ENCODE measurements around the gene CRYBB3.

DNA sequence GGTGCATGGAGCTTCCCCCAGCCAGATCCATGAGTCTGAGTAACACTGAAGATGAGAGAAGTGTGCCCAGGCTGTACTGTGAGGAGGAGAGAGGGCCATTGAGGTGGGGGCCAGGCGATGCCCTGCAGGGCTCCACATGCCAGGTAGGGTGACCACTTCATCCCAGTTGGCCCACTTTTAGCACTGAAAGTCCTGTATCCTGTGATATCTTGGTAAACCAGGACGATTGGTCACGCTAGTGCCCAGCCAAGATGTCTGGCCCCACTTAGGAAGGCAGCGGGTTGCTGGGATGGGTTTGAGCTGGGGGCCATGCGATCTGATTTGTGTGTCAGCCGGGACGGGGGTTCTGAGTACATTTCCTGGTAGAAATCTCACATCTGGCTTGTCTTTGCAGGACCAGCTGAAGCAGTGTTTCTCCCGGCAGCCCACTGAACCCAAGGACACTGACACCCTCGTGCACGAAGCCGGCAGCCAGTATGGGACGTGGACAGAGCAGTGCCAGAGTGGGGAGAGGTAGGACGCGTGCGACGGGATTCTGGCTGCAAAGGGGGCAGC is 29.2 kb upstream of the CRYBB3 start:
- TF ChIP-seq CTCF (conservative IDR thresholded peaks at IDR 0.05; ENCODE audit: low read depth, low read length) (no peak), EZH2 (IDR thresholded peaks at IDR 0.05; ENCODE audit: borderline replicate concordance, low read depth, low read length, poor library complexity, severe bottlenecking) (no peak)
